HEK293 (cell line): ENCODE measurements around the gene CNTFR.

Experiments used
- CTCF ChIA-PET: fragments of 350-600 bp; formaldehyde crosslinking; extraction: SDS; loops from one replicate; lab custom pipeline; 2021; ENCODE audit warnings: antibody characterized with exemption; lab: Yijun Ruan, JAX
- POLR2A ChIA-PET: fragments of 300-600 bp; formaldehyde crosslinking; extraction: SDS; loops from one replicate; lab custom pipeline; 2020; ENCODE audit warnings: antibody characterized with exemption, inconsistent platforms; lab: Yijun Ruan, JAX
- H3K27ac ChIP-seq: fragments of 200-500 bp; sonication (Bioruptor generic); 2 replicates; pipeline ENCODE4 v1.5.1; 2014; ENCODE audit warnings: low read depth, low read length, control low read depth, inconsistent platforms; ENCODE audit errors: extremely low read depth
- H3K36me3 ChIP-seq, 2 experiments: fragments of 200-500 bp in 1 of 2; sonication (Bioruptor generic) in 1 of 2; 1 replicate in 1 of 2; 2 replicates in 1 of 2; pipeline ENCODE4 v1.5.1; 2014 to 2017; ENCODE audit warnings: inconsistent platforms in 2 of 2, low read length in 2 of 2; ENCODE audit not compliant: control insufficient read depth in 2 of 2, insufficient read depth in 1 of 2
- H3K4me1 ChIP-seq: fragments of 200-500 bp; sonication (Bioruptor generic); 2 replicates; pipeline ENCODE4 v1.5.1; 2014; ENCODE audit warnings: mild to moderate bottlenecking, low read length, inconsistent platforms; ENCODE audit not compliant: control insufficient read depth, insufficient read depth
- H3K4me3 ChIP-seq: 2 replicates; pipeline ENCODE4 v1.5.1; 2011; ENCODE audit warnings: low read depth, mild to moderate bottlenecking, control low read depth, low read length, moderate library complexity
- H3K9me3 ChIP-seq: fragments of 200-500 bp; sonication (Bioruptor generic); 2 replicates; pipeline ENCODE4 v1.5.1; 2014; ENCODE audit warnings: low read depth, low read length, inconsistent platforms; ENCODE audit not compliant: control insufficient read depth, insufficient read depth
- GLIS1 ChIP-seq: fragments of 450-650 bp; formaldehyde crosslinking; IDR thresholded peaks from 2 replicates; pipeline ENCODE4 v1.5.1; 2016; ENCODE audit warnings: missing biosample characterization, missing genetic modification characterization
- KLF16 ChIP-seq: fragments of 450-650 bp; formaldehyde crosslinking; IDR thresholded peaks from 2 replicates; pipeline ENCODE4 v1.5.1; 2017; ENCODE audit warnings: missing biosample characterization, missing genetic modification characterization
- MZF1 ChIP-seq: fragments of 450-650 bp; formaldehyde crosslinking; IDR thresholded peaks from 2 replicates; pipeline ENCODE4 v1.5.1; 2017; ENCODE audit warnings: missing biosample characterization, missing genetic modification characterization, borderline replicate concordance
- OSR2 ChIP-seq: fragments of 450-650 bp; formaldehyde crosslinking; IDR thresholded peaks from 2 replicates; pipeline ENCODE4 v1.5.1; 2016; ENCODE audit warnings: missing biosample characterization, missing genetic modification characterization
- REPIN1 ChIP-seq: fragments of 450-650 bp; formaldehyde crosslinking; IDR thresholded peaks from 2 replicates; pipeline ENCODE4 v1.5.1; 2017; ENCODE audit warnings: missing biosample characterization, missing genetic modification characterization, low read depth
- YY1 ChIP-seq: fragments of 450-650 bp; formaldehyde crosslinking; IDR thresholded peaks from 2 replicates; pipeline ENCODE4 v1.5.1; 2018; ENCODE audit warnings: missing biosample characterization, missing genetic modification characterization
- YY2 ChIP-seq: fragments of 450-650 bp; formaldehyde crosslinking; IDR thresholded peaks from 2 replicates; pipeline ENCODE4 v1.5.1; 2016; ENCODE audit warnings: missing biosample characterization, missing genetic modification characterization
- ZBTB8A ChIP-seq: fragments of 450-650 bp; formaldehyde crosslinking; IDR thresholded peaks from 2 replicates; pipeline ENCODE4 v1.5.1; 2016; ENCODE audit warnings: missing biosample characterization, missing genetic modification characterization
- ZNF112 ChIP-seq: fragments of 450-650 bp; formaldehyde crosslinking; IDR thresholded peaks from 2 replicates; pipeline ENCODE4 v1.5.0; 2017; ENCODE audit warnings: missing biosample characterization, missing genetic modification characterization
- ZNF214 ChIP-seq: fragments of 450-650 bp; formaldehyde crosslinking; IDR thresholded peaks from 2 replicates; pipeline ENCODE4 v1.5.1; 2017; ENCODE audit warnings: missing biosample characterization, mild to moderate bottlenecking, missing genetic modification characterization, borderline replicate concordance
- ZNF433 ChIP-seq: fragments of 450-650 bp; formaldehyde crosslinking; IDR thresholded peaks from 2 replicates; pipeline ENCODE4 v1.5.1; 2016; ENCODE audit warnings: missing biosample characterization, missing genetic modification characterization, low read depth
- ZNF621 ChIP-seq: fragments of 450-650 bp; formaldehyde crosslinking; IDR thresholded peaks from 2 replicates; pipeline ENCODE4 v1.5.1; 2017; ENCODE audit warnings: missing biosample characterization, missing genetic modification characterization
- TF ChIP-seq, protein P1 (sequence below): fragments of 450-650 bp; formaldehyde crosslinking; IDR thresholded peaks from 2 replicates; pipeline ENCODE4 v1.5.1; 2016; ENCODE audit warnings: missing biosample characterization, missing genetic modification characterization
- TF ChIP-seq, protein P2 (sequence below): fragments of 450-650 bp; formaldehyde crosslinking; IDR thresholded peaks from 2 replicates; pipeline ENCODE4 v1.5.1; 2016; ENCODE audit warnings: missing biosample characterization, missing genetic modification characterization, low read depth

The CNTFR gene

DNA sequence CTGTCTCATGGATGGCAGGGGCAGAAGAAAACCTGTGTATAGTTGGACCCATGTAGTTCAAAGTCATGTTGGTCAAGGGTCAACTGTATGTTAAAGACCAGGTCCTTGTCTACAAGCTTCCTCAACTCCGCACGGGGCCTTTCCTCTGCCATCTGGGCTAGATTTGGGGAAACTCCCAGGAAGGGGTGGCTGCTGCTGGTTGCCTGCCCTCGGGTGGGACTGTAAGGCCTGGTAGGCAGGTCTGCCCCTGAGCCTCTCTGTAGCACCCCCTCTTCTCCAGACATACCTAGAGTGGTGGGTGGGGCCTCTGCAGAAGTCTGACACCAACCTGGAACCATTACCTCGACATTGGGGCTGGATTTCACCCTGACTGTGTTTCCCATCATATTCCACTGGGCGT lies 82.0 kb downstream of the CNTFR start:
- Histone ChIP-seq H3K4me1 (no peaks in the 10 kb centered on the region), H3K36me3 (no peaks in the 10 kb centered on the region), H3K9me3 (no peaks in the 10 kb centered on the region), H3K4me3 (no peak overlapping the region)
- POLR2A ChIA-PET, result no interaction called here
- TF ChIP-seq ZNF621 (tag by site-specific recombination) (no peak), ZBTB8A (tag by site-specific recombination) (no peak), MZF1 (tag by site-specific recombination) (no peak), YY1 (no peak), ZNF433 (tag by site-specific recombination) (no peak), YY2 (tag by site-specific recombination) (no peak), ZNF214 (tag by site-specific recombination) (no peak)
- TF ChIP-seq, protein P1, sequence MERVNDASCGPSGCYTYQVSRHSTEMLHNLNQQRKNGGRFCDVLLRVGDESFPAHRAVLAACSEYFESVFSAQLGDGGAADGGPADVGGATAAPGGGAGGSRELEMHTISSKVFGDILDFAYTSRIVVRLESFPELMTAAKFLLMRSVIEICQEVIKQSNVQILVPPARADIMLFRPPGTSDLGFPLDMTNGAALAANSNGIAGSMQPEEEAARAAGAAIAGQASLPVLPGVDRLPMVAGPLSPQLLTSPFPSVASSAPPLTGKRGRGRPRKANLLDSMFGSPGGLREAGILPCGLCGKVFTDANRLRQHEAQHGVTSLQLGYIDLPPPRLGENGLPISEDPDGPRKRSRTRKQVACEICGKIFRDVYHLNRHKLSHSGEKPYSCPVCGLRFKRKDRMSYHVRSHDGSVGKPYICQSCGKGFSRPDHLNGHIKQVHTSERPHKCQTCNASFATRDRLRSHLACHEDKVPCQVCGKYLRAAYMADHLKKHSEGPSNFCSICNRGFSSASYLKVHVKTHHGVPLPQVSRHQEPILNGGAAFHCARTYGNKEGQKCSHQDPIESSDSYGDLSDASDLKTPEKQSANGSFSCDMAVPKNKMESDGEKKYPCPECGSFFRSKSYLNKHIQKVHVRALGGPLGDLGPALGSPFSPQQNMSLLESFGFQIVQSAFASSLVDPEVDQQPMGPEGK, result no peak
- TF ChIP-seq, all 188 proteins: peak for 0
- no peak overlapping the region for H3K27ac ChIP-seq
- CTCF ChIA-PET, result interaction anchor here (0.6 to 1.9 kb wide), 7 partner anchors 40 to 427 kb away, joined by 3 to 10 read pairs (median 3); no protein-coding TSS in a partner anchor

DNA sequence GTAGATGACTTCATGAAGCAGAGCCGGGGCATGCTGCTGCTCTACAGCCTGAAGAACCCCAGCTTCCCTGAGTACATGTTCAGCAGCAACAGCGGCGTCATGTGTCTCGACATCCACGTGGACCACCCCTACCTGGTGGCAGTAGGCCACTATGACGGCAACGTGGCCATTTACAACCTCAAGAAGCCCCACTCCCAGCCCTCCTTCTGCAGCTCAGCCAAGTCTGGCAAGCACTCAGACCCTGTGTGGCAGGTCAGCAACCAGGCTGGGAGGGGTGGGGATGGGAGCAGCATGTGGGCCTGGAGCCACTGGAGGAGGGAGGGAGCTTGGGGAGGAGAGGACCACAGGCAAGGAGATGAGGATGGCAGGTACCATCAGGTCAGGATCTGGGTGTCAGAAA lies 82.9 kb downstream of the CNTFR start:
- Histone ChIP-seq H3K4me1 (no peaks in the 10 kb centered on the region), H3K9me3 (no peaks in the 10 kb centered on the region), H3K27ac (no peak overlapping the region)
- no peak for TF ChIP-seq REPIN1 (tag by site-specific recombination)
- peak; percentile 59 for TF ChIP-seq GLIS1
- TF ChIP-seq, all 188 proteins: peak for 1
- Histone ChIP-seq H3K4me3 (no peak overlapping the region), H3K36me3 (no peaks in the 10 kb centered on the region)
- CTCF ChIA-PET, result interaction anchor here (0.6 to 1.9 kb wide), 6 partner anchors 41 to 428 kb away, joined by 3 to 10 read pairs (median 6); no protein-coding TSS in a partner anchor
- POLR2A ChIA-PET, result no interaction called here

DNA sequence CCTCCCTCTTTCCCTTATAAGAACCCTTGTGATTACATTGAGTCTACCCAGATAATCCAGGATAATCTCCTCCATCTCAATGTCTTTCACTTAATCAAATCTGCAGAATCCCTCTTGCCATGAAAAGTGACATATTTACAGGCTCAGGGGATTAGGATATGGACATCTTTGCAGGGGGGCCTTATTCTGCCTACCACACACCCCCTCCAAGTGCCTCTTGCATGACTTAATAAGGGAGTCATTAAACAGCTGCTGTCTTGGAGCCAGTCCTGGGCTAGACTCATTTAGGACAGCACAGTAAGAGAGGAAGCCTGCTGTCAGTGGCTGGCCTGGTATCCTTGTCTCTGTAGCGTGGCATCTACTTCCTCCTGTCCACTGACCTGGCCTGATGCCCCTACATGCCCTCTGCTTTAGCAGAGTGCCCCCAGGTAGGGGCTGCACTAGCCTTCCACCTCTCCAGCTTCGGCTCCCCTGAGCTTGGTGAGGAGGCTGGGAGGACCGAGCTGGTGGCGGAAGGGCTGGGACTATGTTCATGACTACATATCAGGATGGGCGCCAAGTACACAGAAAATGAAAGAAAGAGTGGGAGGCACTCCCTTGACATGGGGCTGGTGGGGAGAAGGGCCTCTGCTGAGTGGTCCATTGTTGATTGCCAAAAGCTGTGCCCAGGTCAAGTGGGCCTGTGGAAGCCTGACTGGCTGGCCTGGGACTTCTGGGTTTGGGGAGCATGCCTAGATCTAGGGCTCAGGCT lies 84.0 kb downstream of the CNTFR start:
- TF ChIP-seq GLIS1 (peak; percentile 82), OSR2 (tag by site-specific recombination) (0 out of 2 replicates have a peak, but pooled peaks have one; percentile 12), ZNF112 (no peak), KLF16 (tag by site-specific recombination) (peak; percentile 31; the same call in 1 of the 2 replicates)
- TF ChIP-seq, protein P2, sequence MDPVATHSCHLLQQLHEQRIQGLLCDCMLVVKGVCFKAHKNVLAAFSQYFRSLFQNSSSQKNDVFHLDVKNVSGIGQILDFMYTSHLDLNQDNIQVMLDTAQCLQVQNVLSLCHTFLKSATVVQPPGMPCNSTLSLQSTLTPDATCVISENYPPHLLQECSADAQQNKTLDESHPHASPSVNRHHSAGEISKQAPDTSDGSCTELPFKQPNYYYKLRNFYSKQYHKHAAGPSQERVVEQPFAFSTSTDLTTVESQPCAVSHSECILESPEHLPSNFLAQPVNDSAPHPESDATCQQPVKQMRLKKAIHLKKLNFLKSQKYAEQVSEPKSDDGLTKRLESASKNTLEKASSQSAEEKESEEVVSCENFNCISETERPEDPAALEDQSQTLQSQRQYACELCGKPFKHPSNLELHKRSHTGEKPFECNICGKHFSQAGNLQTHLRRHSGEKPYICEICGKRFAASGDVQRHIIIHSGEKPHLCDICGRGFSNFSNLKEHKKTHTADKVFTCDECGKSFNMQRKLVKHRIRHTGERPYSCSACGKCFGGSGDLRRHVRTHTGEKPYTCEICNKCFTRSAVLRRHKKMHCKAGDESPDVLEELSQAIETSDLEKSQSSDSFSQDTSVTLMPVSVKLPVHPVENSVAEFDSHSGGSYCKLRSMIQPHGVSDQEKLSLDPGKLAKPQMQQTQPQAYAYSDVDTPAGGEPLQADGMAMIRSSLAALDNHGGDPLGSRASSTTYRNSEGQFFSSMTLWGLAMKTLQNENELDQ (tag by site-specific recombination), result no peak
- no peaks in the 10 kb centered on the region for H3K4me1 ChIP-seq
- ChIA-PET CTCF (interaction anchor here (0.9 to 11.0 kb wide), 6 partner anchors 14 to 102 kb away, joined by 3 to 132 read pairs (median 9); no protein-coding TSS in a partner anchor), POLR2A (no interaction called here)
- no peak overlapping the region for H3K4me3 ChIP-seq
- no peak overlapping the region for H3K27ac ChIP-seq
- no peaks in the 10 kb centered on the region for H3K36me3 ChIP-seq
- H3K9me3 ChIP-seq, result no peaks in the 10 kb centered on the region
